Fibroblast of pulmonary artery (primary cell): ENCODE data around the gene TMEM214.

Experiments used
- DNase-seq: peaks from one replicate; pipeline ENCODE4 v3.0.0-alpha.2; 2010; ENCODE audit warnings: low read depth
- H3K4me3 ChIP-seq: replicated peaks from 2 replicates; pipeline ENCODE4 v1.5.1; 2011; ENCODE audit warnings: low read depth, mild to moderate bottlenecking, control low read depth, low read length, moderate library complexity
- TF ChIP-seq, protein P1 (sequence below): IDR thresholded peaks from 2 replicates; pipeline ENCODE4 v1.5.1; 2011; ENCODE audit warnings: mild to moderate bottlenecking, control low read depth, low read length, inconsistent platforms; ENCODE audit errors: missing control alignments

TMEM214 gene

GRCh38 chr2:27088634-27089033 lies 55.9 kb downstream of the TMEM214 start:
- H3K4me3 ChIP-seq: no peak overlapping the region
- no peak for DNase-seq
- TF ChIP-seq, protein P1, sequence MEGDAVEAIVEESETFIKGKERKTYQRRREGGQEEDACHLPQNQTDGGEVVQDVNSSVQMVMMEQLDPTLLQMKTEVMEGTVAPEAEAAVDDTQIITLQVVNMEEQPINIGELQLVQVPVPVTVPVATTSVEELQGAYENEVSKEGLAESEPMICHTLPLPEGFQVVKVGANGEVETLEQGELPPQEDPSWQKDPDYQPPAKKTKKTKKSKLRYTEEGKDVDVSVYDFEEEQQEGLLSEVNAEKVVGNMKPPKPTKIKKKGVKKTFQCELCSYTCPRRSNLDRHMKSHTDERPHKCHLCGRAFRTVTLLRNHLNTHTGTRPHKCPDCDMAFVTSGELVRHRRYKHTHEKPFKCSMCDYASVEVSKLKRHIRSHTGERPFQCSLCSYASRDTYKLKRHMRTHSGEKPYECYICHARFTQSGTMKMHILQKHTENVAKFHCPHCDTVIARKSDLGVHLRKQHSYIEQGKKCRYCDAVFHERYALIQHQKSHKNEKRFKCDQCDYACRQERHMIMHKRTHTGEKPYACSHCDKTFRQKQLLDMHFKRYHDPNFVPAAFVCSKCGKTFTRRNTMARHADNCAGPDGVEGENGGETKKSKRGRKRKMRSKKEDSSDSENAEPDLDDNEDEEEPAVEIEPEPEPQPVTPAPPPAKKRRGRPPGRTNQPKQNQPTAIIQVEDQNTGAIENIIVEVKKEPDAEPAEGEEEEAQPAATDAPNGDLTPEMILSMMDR: no peak

- no peak for DNase-seq
- TF ChIP-seq, protein P1: no peak
- H3K4me3 ChIP-seq: no peak overlapping the region
Observed at GRCh38 chr2:27089111-27089954, 56.6 kb downstream of the TMEM214 start.
